ENCODE measurements around the gene ZNF488. TPM values are rescaled to one million over a fixed set of nuclear protein-coding genes. Genes with fewer than 3 reads are reported as not detected.

ZNF488 gene
- total RNA-seq, 1 experiment from 2014 or later, result 11.8 TPM

DNA sequence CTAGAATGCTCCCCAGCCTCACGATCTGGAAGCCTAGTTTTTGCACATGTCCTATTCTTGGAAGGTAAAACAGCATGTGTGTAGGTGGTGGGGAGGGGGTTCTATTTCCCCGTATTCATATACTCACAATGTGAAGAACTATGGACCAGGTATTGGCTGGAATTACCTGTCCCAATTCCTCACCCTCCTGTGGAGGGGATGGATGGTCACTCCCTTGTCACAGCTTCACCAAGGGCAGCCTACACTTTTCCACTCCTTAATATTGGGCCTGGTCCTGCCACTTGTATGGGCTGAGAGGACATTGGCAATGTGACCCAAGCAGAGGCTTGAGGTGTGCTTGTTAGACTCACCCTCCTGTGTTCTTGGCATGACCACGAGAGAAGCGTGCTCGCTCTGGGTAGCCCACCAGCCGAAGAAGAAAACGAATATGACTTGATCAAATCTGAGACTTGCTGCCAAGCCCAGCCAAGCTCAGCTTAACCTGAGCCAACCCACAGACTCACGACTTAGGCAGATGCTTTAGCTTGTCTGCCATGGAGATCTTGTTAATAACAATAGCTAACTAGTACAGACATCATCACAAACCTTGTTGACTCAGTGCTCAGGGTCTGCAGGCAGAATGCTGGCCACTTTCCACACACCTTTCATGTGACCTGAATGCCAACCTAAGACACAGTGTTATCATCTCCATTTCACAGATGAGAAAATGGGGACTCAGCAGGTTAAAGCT is 17.2 kb downstream of the ZNF488 start:
- intact Hi-C loops (cut with micrococcal nuclease; ENCODE audit: unreplicated experiment) (no loop called here), in situ Hi-C loops (cut with HindIII; ENCODE audit: low pct_unique_long_range_greater_than_20kb, low sequenced_read_pairs) (no loop called here)
- Histone ChIP-seq H3K36me3 (ENCODE audit: control insufficient read depth, insufficient read depth, low read length) (no peaks in the 10 kb centered on the region), H3K27me3 (ENCODE audit: control insufficient read depth, insufficient read depth, low read length) (no peaks in the 10 kb centered on the region), H3K4me1 (ENCODE audit: control insufficient read depth, insufficient read depth, low read length) (peaks cover 4% of the 10 kb centered on the region; the same call in 1 of the 2 replicates), H3K4me3 (ENCODE audit: low read depth in 2 of 2, low read length in 2 of 2) (no peak overlapping the region), H3K9me3 (ENCODE audit: control insufficient read depth, insufficient read depth, low read depth, low read length) (no peaks in the 10 kb centered on the region), H3K27ac (ENCODE audit: low read length) (no peak overlapping the region)
- ChIA-PET CTCF (no interaction called here), POLR2A (no interaction called here)
- TF ChIP-seq POLR2AphosphoS5 (IDR thresholded peaks at IDR 0.05; ENCODE audit: low read depth, low read length) (no peak), SIN3A (IDR thresholded peaks at IDR 0.05; ENCODE audit: borderline replicate concordance, insufficient read depth, low read depth, low read length) (no peak), TCF7L2 (IDR thresholded peaks at IDR 0.05; ENCODE audit: low read depth, low read length) (no peak)
- TF ChIP-seq, protein P1, sequence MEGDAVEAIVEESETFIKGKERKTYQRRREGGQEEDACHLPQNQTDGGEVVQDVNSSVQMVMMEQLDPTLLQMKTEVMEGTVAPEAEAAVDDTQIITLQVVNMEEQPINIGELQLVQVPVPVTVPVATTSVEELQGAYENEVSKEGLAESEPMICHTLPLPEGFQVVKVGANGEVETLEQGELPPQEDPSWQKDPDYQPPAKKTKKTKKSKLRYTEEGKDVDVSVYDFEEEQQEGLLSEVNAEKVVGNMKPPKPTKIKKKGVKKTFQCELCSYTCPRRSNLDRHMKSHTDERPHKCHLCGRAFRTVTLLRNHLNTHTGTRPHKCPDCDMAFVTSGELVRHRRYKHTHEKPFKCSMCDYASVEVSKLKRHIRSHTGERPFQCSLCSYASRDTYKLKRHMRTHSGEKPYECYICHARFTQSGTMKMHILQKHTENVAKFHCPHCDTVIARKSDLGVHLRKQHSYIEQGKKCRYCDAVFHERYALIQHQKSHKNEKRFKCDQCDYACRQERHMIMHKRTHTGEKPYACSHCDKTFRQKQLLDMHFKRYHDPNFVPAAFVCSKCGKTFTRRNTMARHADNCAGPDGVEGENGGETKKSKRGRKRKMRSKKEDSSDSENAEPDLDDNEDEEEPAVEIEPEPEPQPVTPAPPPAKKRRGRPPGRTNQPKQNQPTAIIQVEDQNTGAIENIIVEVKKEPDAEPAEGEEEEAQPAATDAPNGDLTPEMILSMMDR (IDR thresholded peaks at IDR 0.05), result no peak
- TF ChIP-seq, protein P2, sequence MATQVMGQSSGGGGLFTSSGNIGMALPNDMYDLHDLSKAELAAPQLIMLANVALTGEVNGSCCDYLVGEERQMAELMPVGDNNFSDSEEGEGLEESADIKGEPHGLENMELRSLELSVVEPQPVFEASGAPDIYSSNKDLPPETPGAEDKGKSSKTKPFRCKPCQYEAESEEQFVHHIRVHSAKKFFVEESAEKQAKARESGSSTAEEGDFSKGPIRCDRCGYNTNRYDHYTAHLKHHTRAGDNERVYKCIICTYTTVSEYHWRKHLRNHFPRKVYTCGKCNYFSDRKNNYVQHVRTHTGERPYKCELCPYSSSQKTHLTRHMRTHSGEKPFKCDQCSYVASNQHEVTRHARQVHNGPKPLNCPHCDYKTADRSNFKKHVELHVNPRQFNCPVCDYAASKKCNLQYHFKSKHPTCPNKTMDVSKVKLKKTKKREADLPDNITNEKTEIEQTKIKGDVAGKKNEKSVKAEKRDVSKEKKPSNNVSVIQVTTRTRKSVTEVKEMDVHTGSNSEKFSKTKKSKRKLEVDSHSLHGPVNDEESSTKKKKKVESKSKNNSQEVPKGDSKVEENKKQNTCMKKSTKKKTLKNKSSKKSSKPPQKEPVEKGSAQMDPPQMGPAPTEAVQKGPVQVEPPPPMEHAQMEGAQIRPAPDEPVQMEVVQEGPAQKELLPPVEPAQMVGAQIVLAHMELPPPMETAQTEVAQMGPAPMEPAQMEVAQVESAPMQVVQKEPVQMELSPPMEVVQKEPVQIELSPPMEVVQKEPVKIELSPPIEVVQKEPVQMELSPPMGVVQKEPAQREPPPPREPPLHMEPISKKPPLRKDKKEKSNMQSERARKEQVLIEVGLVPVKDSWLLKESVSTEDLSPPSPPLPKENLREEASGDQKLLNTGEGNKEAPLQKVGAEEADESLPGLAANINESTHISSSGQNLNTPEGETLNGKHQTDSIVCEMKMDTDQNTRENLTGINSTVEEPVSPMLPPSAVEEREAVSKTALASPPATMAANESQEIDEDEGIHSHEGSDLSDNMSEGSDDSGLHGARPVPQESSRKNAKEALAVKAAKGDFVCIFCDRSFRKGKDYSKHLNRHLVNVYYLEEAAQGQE (IDR thresholded peaks at IDR 0.05; ENCODE audit: insufficient read depth in 1 of 2, low read depth in 2 of 2, low read length in 1 of 2), result no peak
- no peak for DNase-seq (ENCODE audit: low read depth, low spot score)
- BruUV-seq (replicated peaks), result TSS peak; percentile 47
- ATAC-seq, result no peak

DNA sequence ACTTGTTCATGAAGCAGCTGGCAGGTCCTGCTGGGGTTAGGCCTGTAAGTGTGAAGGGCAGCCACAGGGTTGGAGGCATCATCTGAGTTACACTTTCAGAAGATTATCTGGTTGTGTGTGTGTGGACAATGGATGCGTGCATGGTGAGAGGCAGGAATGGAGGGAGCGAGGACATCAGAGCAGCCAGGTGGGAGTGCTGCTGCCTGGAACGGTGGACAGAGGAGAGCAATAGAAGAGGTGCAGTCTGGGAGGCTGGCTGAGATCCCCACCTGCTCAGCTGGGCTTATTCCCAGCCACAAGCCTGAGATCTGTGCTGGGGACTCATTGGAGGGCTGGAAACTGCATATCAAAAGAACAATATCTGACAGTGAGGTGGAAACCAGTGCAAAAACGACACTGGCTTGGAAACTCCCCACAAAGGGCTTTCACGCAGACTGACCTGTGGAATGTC is 17.9 kb downstream of the ZNF488 start:
- intact Hi-C loops (cut with micrococcal nuclease; ENCODE audit: unreplicated experiment) (no loop called here), in situ Hi-C loops (cut with HindIII; ENCODE audit: low pct_unique_long_range_greater_than_20kb, low sequenced_read_pairs) (no loop called here)
- H3K36me3 ChIP-seq (ENCODE audit: control insufficient read depth, insufficient read depth, low read length), result no peaks in the 10 kb centered on the region
- H3K9me3 ChIP-seq (ENCODE audit: control insufficient read depth, insufficient read depth, low read depth, low read length), result no peaks in the 10 kb centered on the region
- H3K4me1 ChIP-seq (ENCODE audit: control insufficient read depth, insufficient read depth, low read length), result peaks cover 4% of the 10 kb centered on the region; the same call in 1 of the 2 replicates
- TF ChIP-seq SIN3A (IDR thresholded peaks at IDR 0.05; ENCODE audit: borderline replicate concordance, insufficient read depth, low read depth, low read length), result no peak
- no peak for TF ChIP-seq POLR2AphosphoS5 (IDR thresholded peaks at IDR 0.05; ENCODE audit: low read depth, low read length)
- TF ChIP-seq, protein P2 (IDR thresholded peaks at IDR 0.05; ENCODE audit: insufficient read depth in 1 of 2, low read depth in 2 of 2, low read length in 1 of 2), result no peak
- TF ChIP-seq TCF7L2 (IDR thresholded peaks at IDR 0.05; ENCODE audit: low read depth, low read length), result no peak
- TF ChIP-seq, protein P1 (IDR thresholded peaks at IDR 0.05), result no peak
- ATAC-seq (no peak), DNase-seq (ENCODE audit: low read depth, low spot score) (no peak)
- ChIA-PET CTCF (no interaction called here), POLR2A (no interaction called here)
- H3K27me3 ChIP-seq (ENCODE audit: control insufficient read depth, insufficient read depth, low read length), result no peaks in the 10 kb centered on the region
- H3K4me3 ChIP-seq (ENCODE audit: low read depth in 2 of 2, low read length in 2 of 2), result no peak overlapping the region
- no peak overlapping the region for H3K27ac ChIP-seq (ENCODE audit: low read length)
- no TSS peak for BruUV-seq (replicated peaks)
